HL-60 (cell line): ENCODE results near the gene EGFLAM.

ENCODE experiments used
- CTCF ChIP-seq: IDR thresholded peaks from one replicate; pipeline ENCODE4 v1.5.1; 2011; ENCODE audit warnings: low read length, control low read depth, inconsistent platforms; ENCODE audit not compliant: insufficient read depth
- GABPA ChIP-seq: IDR thresholded peaks from 2 replicates; pipeline ENCODE4 v1.6.1; 2012; ENCODE audit warnings: low read depth

DNA sequence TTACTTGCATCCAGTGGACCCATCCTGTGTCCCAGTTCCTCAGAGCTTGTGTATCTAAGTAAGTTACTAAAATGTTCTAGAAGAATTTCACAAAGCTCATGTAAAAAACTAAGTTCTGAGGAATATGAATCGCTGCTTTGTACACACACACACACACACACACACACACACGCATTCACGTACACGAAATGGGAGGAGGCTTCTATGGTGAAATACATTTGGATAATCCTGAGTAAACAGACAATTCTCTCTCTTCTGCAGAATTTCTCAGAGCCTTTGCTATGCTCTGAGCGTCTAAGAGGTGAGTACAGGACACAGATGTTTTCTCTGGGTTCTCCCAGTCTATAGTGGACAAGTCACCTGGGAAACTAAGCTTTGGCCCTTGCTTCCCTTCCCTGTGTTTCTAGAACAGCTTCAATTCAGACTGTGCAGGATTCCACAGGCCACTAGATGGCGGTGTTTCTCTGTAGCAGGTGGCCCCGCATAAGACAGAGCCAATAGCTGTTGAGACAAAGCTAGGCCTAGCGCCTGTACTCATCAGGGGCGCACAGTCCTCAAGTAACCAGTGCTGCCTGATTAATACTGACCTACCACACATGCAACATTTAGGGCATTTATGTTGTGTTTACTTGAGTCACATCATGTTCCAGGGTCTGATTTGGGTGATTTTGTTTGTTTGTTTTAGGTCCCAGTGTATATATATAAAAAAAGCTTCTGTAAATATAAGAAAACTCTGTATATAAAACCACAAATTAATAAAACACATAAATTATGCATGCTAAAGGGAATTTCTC is 183.3 kb downstream of the EGFLAM start:
- TF ChIP-seq CTCF (peak; percentile 89), GABPA (no peak)
